Stimulated activated CD8-positive, alpha-beta memory T cell treated with anti-CD3 and anti-CD28 coated beads, Interleukin-7, amount 100 ng/mL, for 48 hours (primary cell): ENCODE data around the gene ANKRD33.
"Not testable (repeated sequence)": the region's sequence is repeated elsewhere in the genome, so short reads cannot be mapped to it uniquely, and the experiment has no call there.

Source experiments
- DNase-seq, 2 donors: peaks; one replicate each; pipeline ENCODE4 v3.0.0-alpha.2; 2020; ENCODE audit warnings: low read depth in 1 of 2; ENCODE audit errors: extremely low read depth in 1 of 2

The ANKRD33 gene

DNA sequence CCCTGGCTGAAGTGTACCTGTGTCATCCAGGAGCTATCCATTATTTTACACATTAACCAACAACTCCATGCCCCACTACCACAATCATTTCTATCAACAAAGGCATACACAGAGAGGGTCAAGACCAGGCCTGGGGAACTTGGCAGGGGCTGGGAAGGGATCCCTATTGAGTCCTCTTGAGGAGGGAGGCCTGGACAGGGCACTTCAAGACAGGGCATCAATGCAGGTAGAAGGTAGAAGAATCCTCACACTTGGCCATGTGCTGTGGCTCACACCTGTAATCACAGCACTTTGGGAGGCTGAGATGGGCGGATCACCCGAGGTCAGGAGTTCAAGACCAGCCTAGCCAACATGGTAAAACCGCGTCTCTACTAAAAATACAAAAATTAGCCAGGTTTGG is 13.4 kb upstream of the ANKRD33 start:
- DNase-seq, result no peak

DNA sequence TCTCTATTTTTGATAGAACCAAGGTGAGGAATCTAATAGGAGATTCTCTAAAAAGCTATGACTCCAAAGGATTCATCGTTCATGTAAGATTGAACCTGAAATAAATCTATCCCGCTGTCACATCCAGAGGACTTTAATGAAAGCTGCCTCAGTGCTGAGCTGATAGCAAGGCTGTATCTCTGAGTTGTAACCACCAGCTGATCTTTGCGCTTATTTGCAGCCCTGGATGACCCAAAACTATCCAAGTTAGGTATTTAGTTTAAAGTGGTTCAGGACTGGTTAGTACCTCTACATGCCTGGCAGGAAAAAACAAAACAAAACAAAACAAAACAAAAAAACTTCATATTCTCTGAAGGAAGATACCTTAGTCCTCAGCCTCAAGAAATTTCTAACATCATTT is 8.8 kb upstream of the ANKRD33 start:
- no peak for DNase-seq

DNA sequence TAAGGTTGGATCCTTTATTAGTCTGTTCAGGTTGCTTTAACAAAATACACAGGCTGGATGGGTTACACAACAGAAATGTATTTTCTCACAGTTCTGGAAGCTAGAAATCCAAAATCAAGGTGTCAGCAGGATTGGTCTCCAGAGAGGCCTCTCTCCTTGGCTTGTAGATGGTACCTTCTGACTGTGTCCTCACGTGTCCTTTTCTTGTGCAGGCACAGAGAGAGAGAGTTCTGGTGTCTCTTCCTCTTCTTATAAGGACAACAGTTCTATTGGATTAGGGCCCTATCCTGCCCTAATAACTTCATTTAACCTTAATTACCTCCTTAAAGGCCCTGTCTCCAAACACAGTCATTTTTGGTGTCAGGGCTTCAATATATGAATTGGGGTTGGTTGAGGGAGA is 4.6 kb upstream of the ANKRD33 start:
- no peak for DNase-seq

GRCh38 chr12:51883998-51884675 is 3.8 kb upstream of the ANKRD33 start:
- DNase-seq, result no peak

DNA sequence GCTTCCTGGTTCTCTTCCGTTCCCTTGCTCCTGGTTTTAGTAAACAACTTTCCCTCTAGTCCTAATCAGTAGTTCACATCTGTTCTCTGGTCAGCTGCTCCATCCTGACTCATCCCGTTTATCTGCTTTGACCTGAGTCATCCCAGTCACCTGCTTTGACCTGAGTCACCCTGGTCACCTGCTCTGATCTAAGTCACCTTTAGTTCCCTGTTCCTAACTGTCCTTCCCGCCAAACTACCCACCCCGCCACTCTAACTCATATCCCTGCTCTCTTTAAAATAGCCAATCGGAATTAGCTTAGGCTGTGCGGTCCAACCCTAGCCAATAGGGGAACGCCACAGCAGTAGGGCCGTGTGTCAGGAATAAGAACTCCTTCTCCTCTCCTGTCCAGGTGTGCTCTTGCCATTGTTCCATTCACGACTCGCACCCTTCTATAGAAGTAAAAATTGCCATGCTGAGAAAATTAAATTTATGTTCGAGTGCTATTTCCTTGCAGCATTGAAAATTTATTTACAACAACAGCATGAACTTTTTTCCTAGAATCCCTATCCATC is 3.1 kb upstream of the ANKRD33 start:
- no peak for DNase-seq

GRCh38 chr12:51885294-51886020 is 2.4 kb upstream of the ANKRD33 start:
- DNase-seq, result not testable (repeated sequence)

- DNase-seq, result peak in 1 of 2 donors; percentile 39
These were observed 1.7 kb upstream of the ANKRD33 start for GRCh38 chr12:51886021-51886710.

DNA sequence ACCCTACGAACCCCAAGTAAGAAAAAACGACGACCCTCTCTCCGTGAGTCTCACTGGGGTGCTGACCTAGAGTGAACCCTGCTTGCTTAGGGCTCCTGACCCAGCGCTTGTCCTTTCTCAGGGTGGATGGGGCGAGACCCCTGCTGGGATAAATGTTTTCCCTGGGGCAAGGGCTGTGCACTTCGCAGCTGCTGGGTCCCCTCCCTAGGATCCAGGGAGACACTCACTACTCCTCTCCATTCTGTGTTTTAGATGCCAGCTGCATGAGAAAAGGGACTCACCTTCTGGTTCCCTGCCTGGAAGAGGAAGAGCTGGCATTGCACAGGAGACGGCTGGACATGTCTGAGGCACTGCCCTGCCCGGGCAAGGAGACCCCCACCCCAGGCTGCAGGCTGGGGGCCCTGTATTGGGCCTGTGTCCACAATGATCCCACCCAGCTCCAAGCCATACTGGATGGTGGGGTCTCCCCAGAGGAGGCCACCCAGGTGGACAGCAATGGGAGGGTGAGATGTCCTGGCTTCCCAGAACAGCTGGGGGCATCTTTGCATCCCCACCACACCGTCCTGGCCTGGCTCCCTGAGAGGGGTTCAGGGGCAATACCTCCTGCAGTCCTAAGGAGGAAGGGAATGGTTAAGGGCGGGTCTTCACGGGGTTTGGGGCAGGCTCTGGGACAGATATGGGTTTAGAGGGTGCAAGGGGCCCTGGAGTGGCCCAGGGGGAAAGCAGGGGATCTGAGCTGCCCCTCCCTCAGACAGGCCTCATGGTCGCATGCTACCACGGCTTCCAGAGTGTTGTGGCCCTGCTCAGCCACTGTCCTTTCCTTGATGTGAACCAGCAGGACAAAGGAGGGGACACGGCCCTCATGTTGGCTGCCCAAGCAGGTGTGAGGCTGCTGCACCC is 663 bp downstream of the ANKRD33 start:
- no peak for DNase-seq

DNA sequence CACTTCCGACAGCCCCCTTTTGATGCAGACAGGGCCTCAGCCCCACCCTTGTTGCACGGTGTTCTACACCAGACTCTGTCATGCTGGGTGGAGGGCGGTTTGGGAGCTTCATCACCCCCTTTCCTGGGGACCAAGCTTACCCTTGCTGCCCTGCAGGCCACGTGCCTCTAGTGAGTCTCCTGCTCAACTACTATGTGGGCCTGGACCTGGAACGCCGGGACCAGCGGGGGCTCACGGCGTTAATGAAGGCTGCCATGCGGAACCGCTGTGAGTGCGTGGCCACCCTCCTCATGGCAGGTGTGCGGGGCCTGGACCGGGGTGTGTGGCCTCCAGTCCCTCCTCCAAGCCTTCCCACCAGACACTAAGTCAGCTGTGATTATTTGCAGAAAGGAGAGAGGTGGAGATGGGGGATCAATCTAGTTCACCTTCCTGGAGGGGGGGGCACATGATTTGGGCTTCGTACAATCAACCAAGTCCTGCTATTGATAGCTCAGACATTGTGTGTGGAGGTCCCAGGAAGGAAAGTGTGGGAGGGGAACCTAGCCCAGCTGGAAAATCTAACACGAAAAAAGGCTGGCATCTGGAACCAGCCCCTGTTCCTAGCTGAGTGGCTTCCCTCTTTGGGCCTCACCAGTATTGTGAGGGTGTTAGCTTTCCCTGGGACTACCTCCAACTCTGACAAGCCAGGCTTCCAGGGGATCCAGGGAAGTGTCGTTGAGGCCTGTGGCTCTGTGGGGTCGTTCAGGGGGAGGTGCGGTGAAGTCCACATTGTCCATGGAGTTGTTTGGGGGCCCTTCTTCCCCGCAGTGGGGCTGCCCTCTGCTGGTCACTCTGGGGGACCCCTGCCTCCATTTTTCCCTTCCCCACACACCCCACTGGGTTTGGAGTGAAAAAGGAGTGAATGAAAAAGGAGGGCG is 1.6 kb downstream of the ANKRD33 start:
- DNase-seq, result no peak

DNA sequence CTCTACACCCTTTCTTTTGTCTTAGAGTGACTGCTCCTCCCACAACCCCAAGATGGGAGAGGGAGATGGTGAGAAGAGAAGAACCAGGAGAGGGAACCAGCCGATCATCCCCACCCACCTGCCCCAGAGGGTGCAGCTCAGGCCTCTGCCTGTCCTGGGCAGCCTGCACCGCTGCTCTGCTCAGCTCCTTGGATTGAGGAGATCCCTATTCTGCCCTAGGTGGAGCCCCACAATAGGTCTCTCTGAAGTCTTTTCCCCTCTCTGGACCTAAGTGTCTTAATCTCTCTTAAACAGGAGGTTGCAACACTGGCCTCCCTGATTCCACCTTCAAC is 2.2 kb downstream of the ANKRD33 start:
- DNase-seq, result no peak

- no peak for DNase-seq
These were observed 2.7 kb downstream of the ANKRD33 start for GRCh38 chr12:51890511-51891171.

DNA sequence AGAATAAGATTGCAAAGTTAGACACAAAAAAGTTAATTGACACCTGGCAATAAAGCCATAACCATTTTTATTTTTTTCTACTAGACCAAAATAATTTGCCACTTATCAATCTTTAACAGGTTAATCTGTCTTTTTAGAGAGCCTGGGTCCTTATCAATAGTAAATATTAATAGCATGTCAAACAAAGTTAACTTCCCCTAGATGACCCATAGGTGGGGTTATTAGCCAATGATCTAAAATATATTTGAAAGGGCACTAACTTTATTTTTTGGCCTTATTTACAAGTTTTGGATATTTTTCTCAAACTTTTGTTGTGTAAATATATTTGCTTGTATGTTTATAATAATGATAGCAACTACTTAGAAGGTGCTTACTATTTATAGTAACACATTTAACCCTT is 3.9 kb downstream of the ANKRD33 start:
- DNase-seq, result no peak

GRCh38 chr12:51893786-51894185 is 5.9 kb downstream of the ANKRD33 start:
- no peak for DNase-seq

- DNase-seq, result no peak
These were observed 7.7 kb downstream of the ANKRD33 start for GRCh38 chr12:51895378-51896135.

DNA sequence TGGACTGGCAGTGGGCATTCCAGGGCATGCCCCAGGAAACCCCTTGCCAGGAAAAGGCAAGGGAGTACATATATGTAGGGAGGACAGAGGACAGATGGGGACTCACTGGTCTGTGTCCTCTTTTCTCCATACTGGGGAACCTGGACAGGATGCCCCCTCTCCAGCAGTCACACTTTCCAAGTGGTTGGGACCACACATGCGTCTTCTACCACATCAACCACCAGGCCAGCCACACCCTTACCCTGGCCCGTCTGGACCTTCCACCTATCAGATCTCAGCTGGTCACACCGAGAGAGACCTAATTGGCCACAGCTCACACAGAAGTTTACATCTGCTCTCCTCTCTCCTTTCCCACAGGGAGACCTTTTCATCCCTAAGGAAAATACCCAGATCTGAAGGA is 8.3 kb downstream of the ANKRD33 start:
- no peak for DNase-seq

DNA sequence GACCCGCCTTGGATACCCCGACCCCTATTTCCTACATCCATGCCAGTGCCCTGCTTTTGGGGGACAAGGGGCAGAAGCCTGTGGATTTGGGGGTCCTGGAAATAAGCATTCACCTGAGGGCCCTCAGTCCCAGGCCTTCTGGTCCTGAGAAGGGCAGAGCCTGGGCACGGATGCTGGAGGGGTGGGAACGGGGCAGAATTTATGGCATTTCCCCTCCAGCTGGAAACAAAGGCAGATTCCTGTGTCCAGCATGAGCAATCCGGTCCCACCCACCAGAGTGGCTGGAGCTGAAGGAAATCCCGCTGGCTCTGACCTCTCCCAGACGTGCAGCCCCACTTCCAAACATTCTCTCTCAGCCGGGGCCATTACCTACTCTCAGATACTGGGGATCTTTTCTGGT is 9.3 kb downstream of the ANKRD33 start:
- DNase-seq, result no peak

DNA sequence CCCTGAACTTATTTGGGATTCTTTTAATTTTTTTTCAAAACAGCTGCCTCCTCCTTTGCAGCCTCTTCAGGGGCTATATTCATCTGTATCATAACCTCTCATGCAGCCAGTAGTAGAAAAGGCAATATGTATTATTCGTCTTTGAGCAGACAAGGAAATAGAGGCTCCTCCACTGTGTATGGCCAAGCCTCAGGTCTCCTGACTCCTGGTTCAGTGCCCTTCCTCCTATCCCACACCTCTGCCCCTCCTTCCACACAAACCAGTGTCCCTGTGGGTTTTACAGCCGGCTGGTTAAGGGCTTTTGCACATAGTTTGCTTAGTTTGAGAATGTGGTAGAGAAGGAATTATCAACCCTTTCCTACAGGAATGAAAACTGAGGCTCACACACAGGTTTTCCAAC is 10.6 kb downstream of the ANKRD33 start:
- no peak for DNase-seq

DNA sequence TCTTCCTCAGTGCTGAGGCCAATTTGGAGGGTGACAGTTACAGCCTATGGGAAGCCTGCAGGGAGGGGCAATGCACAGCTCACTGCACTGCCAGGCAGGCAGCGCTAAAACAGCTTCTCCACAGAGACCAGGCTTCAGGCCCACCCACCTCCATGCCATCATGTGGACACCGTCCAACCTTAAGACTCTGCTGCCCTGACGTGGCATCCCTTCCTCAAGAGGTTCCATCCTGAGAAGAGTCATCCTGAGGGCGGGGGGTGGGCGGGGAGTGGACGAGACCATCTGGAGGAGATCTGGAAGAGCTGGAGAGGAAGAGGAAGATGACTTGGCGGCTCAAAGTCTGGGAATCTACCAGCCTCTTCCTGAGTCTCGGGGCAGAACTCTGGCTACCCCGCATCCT is 11.0 kb downstream of the ANKRD33 start:
- DNase-seq, result no peak
